DMS153 (cell line): ENCODE results near the gene SCNM1.
"Not testable (repeated sequence)": the region's sequence is repeated elsewhere in the genome, so short reads cannot be mapped to it uniquely, and the experiment has no call there.

Experiments used
- DNase-seq: peaks from one replicate; lab custom pipeline; 2025; lab: John Stamatoyannopoulos, UW

Gene SCNM1

GRCh38 chr1:151146412-151147131 is 19.4 kb upstream of the SCNM1 start, which contains the start of gene SEMA6C:
SEMA6C (minus strand) TSS chr1:151146631; CDS start chr1:151142621, 4,010 bp downstream.
- DNase-seq = peak; percentile 89

- DNase-seq = no peak
Measured at GRCh38 chr1:151147132-151147503, 18.8 kb upstream of the SCNM1 start.

- DNase-seq = no peak
Measured at GRCh38 chr1:151147665-151148064, 18.3 kb upstream of the SCNM1 start.

GRCh38 chr1:151156515-151156819 is 9.5 kb upstream of the SCNM1 start, which contains the start of gene TNFAIP8L2:
TNFAIP8L2 (plus strand) TSS chr1:151156649; CDS start chr1:151158698, 2,049 bp downstream.
- peak; percentile 18 for DNase-seq

- DNase-seq = no peak
Measured at GRCh38 chr1:151157067-151157531, 8.8 kb upstream of the SCNM1 start.

GRCh38 chr1:151158326-151158725 is 7.6 kb upstream of the SCNM1 start:
- DNase-seq = no peak

- no peak for DNase-seq
Measured at GRCh38 chr1:151158751-151159251, 7.1 kb upstream of the SCNM1 start.

GRCh38 chr1:151159373-151159772 is 6.6 kb upstream of the SCNM1 start:
- no peak for DNase-seq

- no peak for DNase-seq
Measured at GRCh38 chr1:151164732-151165280, 1.1 kb upstream of the SCNM1 start.

GRCh38 chr1:151165281-151165737 is 635 bp upstream of the SCNM1 start:
- DNase-seq = no peak

- DNase-seq = no peak
Measured at GRCh38 chr1:151166505-151166956, 587 bp downstream of the SCNM1 start.

- DNase-seq = no peak
Measured at GRCh38 chr1:151167116-151167515, 1.2 kb downstream of the SCNM1 start.

GRCh38 chr1:151171190-151171589 is 5.2 kb downstream of the SCNM1 start:
- DNase-seq = no peak

GRCh38 chr1:151175041-151175741 is 9.2 kb downstream of the SCNM1 start:
- no peak for DNase-seq

GRCh38 chr1:151175863-151176262 is 9.9 kb downstream of the SCNM1 start, which contains the start of gene TMOD4:
TMOD4 (minus strand) TSS chr1:151175981; CDS start chr1:151174875, 1,106 bp downstream.
- DNase-seq = no peak

- DNase-seq = no peak
Measured at GRCh38 chr1:151176514-151177045, 10.6 kb downstream of the SCNM1 start.

GRCh38 chr1:151184211-151184610 is 18.3 kb downstream of the SCNM1 start:
- DNase-seq = no peak

GRCh38 chr1:151187205-151187604 is 21.3 kb downstream of the SCNM1 start:
- DNase-seq = no peak

GRCh38 chr1:151188667-151189066 is 22.7 kb downstream of the SCNM1 start:
- DNase-seq = not testable (repeated sequence)

GRCh38 chr1:151189637-151190445 is 23.9 kb downstream of the SCNM1 start, which contains the start of gene VPS72:
VPS72 (minus strand) TSS chr1:151190197; CDS start chr1:151190121, 76 bp downstream.
- DNase-seq = peak; percentile 93

- no peak for DNase-seq
Measured at GRCh38 chr1:151192047-151192446, 26.1 kb downstream of the SCNM1 start.
